H1 (cell line): ENCODE measurements around the gene VENTX. TPM values are rescaled to one million over a fixed set of nuclear protein-coding genes. Genes with fewer than 3 reads are reported as not detected.

ENCODE experiments used
- CTCF ChIA-PET: fragments of 300-600 bp; sonication (Branson Sonifier 250); formaldehyde crosslinking; loops from one replicate; lab custom pipeline; 2021; ENCODE audit not compliant: partially characterized antibody; lab: Charles Lee
- POLR2A ChIA-PET: fragments of 300-600 bp; sonication (Branson Sonifier 250); formaldehyde crosslinking; loops from one replicate; lab custom pipeline; 2021; ENCODE audit warnings: inconsistent platforms; ENCODE audit not compliant: partially characterized antibody; lab: Charles Lee
- DNase-seq, 2 experiments: peaks; one replicate each; pipeline versions ENCODE4 v3.0.0 to v3.0.0-alpha.2; 2010 to 2022; ENCODE audit warnings: low spot score in 2 of 2, low read depth in 1 of 2, mixed read lengths in 1 of 2
- FAIRE-seq: peaks from 2 replicates; lab custom pipeline; 2011; peaks lifted over from hg19 to GRCh38; lab: Jason Lieb, UNC
- H2AFZ ChIP-seq: 2 replicates; pipeline ENCODE4 v1.8.1; 2012; ENCODE audit warnings: low read length, inconsistent platforms
- H2AK5ac ChIP-seq: 2 replicates; pipeline ENCODE4 v1.6.1; 2013; ENCODE audit warnings: low read depth, low read length
- H2BK120ac ChIP-seq: replicated peaks from 2 replicates; pipeline ENCODE3; 2013; ENCODE audit warnings: low read depth, low read length, inconsistent platforms
- H2BK12ac ChIP-seq: 2 replicates; pipeline ENCODE4 v1.6.1; 2013; ENCODE audit warnings: low read depth, low read length
- H2BK15ac ChIP-seq: 2 replicates; pipeline ENCODE4 v1.6.1; 2013; ENCODE audit warnings: low read length
- H2BK20ac ChIP-seq: 2 replicates; pipeline ENCODE4 v1.6.1; 2013; ENCODE audit warnings: low read length
- H2BK5ac ChIP-seq: 2 replicates; pipeline ENCODE4 v1.6.1; 2013; ENCODE audit warnings: low read depth, low read length
- H3K14ac ChIP-seq: 2 replicates; pipeline ENCODE4 v1.6.1; 2013; ENCODE audit warnings: inconsistent platforms; ENCODE audit not compliant: insufficient read length
- H3K18ac ChIP-seq: 2 replicates; pipeline ENCODE4 v1.6.1; 2013; ENCODE audit warnings: low read length; ENCODE audit errors: extremely low read depth
- H3K23ac ChIP-seq: 2 replicates; pipeline ENCODE4 v1.6.1; 2013; ENCODE audit warnings: inconsistent platforms; ENCODE audit not compliant: insufficient read length
- H3K23me2 ChIP-seq: 2 replicates; pipeline ENCODE4 v1.6.1; 2013; ENCODE audit warnings: low read depth, low read length
- H3K27ac ChIP-seq: 2 replicates; pipeline ENCODE4 v1.6.1; 2011; ENCODE audit warnings: low read depth, low read length, inconsistent platforms
- H3K27me3 ChIP-seq, 4 experiments: replicated peaks in 1 of 4; 1 replicate in 1 of 4; 2 replicates in 3 of 4; pipeline versions ENCODE4 v1.6.1 to v1.8.1; 2011 to 2013; ENCODE audit warnings: low read length in 3 of 4, mild to moderate bottlenecking in 3 of 4, inconsistent platforms in 2 of 4, mixed read lengths in 2 of 4, moderate library complexity in 1 of 4; ENCODE audit not compliant: control insufficient read depth in 3 of 4, insufficient read depth in 3 of 4; ENCODE audit errors: extremely low read depth in 1 of 4
- H3K36me3 ChIP-seq, 4 experiments: 2 replicates each; pipeline versions ENCODE4 v1.6.1 to v1.8.1; 2011 to 2013; ENCODE audit warnings: mild to moderate bottlenecking in 4 of 4, low read length in 3 of 4, moderate library complexity in 2 of 4, control low read depth in 1 of 4, inconsistent platforms in 1 of 4; ENCODE audit not compliant: insufficient read depth in 4 of 4, control insufficient read depth in 2 of 4
- H3K4ac ChIP-seq: replicated peaks from 2 replicates; pipeline ENCODE3; 2013; ENCODE audit warnings: low read length, low read depth, mixed read lengths, inconsistent platforms; ENCODE audit not compliant: insufficient read length
- H3K4me1 ChIP-seq, 4 experiments: replicated peaks in 1 of 4; 1 replicate in 1 of 4; 2 replicates in 3 of 4; pipeline versions ENCODE4 v1.6.1 to v1.8.1; 2011 to 2013; ENCODE audit warnings: low read length in 3 of 4, inconsistent platforms in 2 of 4, mixed read lengths in 1 of 4; ENCODE audit not compliant: insufficient read depth in 4 of 4, control insufficient read depth in 3 of 4
- H3K4me2 ChIP-seq, 2 experiments: 2 replicates each; pipeline versions ENCODE4 v1.6.1 to v1.8.1; 2011 to 2013; ENCODE audit warnings: low read depth in 2 of 2, low read length in 2 of 2, control low read depth in 1 of 2, inconsistent platforms in 1 of 2, mild to moderate bottlenecking in 1 of 2; ENCODE audit not compliant: insufficient read depth in 1 of 2
- H3K4me3 ChIP-seq, 4 experiments: fragments of 200-600, 300-600 bp in 1 of 4; sonication (generic), shearing (Covaris generic), sonication (Bioruptor Twin) in 1 of 4; 2 replicates each; pipeline versions ENCODE4 v1.5.1 to v1.8.1; 2011 to 2016; ENCODE audit warnings: low read length in 4 of 4, low read depth in 3 of 4, control low read depth in 2 of 4, inconsistent platforms in 2 of 4, mild to moderate bottlenecking in 2 of 4, mixed read lengths in 1 of 4, moderate library complexity in 1 of 4; ENCODE audit not compliant: insufficient read depth in 2 of 4; ENCODE audit errors: extremely low read depth in 1 of 4
- H3K56ac ChIP-seq: replicated peaks from 2 replicates; pipeline ENCODE3; 2013; ENCODE audit warnings: low read depth, mild to moderate bottlenecking, mixed read lengths, low read length, inconsistent platforms; ENCODE audit not compliant: insufficient read length
- H3K79me1 ChIP-seq: 2 replicates; pipeline ENCODE4 v1.6.1; 2013; ENCODE audit warnings: low read depth, low read length, control low read depth
- H3K79me2 ChIP-seq, 2 experiments: 2 replicates each; pipeline versions ENCODE4 v1.6.1 to v1.8.1; 2012 to 2013; ENCODE audit warnings: low read length in 2 of 2, mild to moderate bottlenecking in 2 of 2, inconsistent platforms in 1 of 2; ENCODE audit not compliant: insufficient read depth in 2 of 2, control insufficient read depth in 1 of 2
- H3K9ac ChIP-seq, 4 experiments: replicated peaks in 1 of 4; 1 replicate in 1 of 4; 2 replicates in 3 of 4; pipeline versions ENCODE4 v1.6.1 to v1.8.1; 2011 to 2013; ENCODE audit warnings: low read depth in 3 of 4, low read length in 3 of 4, control low read depth in 2 of 4, mild to moderate bottlenecking in 2 of 4, moderate library complexity in 2 of 4, inconsistent platforms in 1 of 4; ENCODE audit errors: extremely low read depth in 1 of 4
- H3K9me3 ChIP-seq, 2 experiments: 2 replicates each; pipeline versions ENCODE4 v1.6.1 to v1.8.1; 2012 to 2013; ENCODE audit warnings: mild to moderate bottlenecking in 2 of 2, moderate library complexity in 2 of 2, control low read depth in 1 of 2, inconsistent platforms in 1 of 2, low read depth in 1 of 2, low read length in 1 of 2, mixed read lengths in 1 of 2; ENCODE audit not compliant: insufficient read depth in 2 of 2
- H4K20me1 ChIP-seq, 2 experiments: replicated peaks in 1 of 2; 2 replicates each; pipeline versions ENCODE3 to v1.8.1; 2011 to 2013; ENCODE audit warnings: inconsistent platforms in 2 of 2, low read length in 2 of 2, mild to moderate bottlenecking in 1 of 2; ENCODE audit not compliant: insufficient read depth in 2 of 2, control insufficient read depth in 1 of 2
- H4K5ac ChIP-seq: 2 replicates; pipeline ENCODE4 v1.6.1; 2013; ENCODE audit warnings: low read length, low read depth, mixed read lengths, inconsistent platforms; ENCODE audit not compliant: insufficient read length
- H4K8ac ChIP-seq: 2 replicates; pipeline ENCODE4 v1.8.0; 2013; ENCODE audit warnings: mild to moderate bottlenecking, moderate library complexity, low read length, inconsistent platforms; ENCODE audit not compliant: insufficient read depth; ENCODE audit errors: extremely low read depth
- H4K91ac ChIP-seq: replicated peaks from 2 replicates; pipeline ENCODE3; 2013; ENCODE audit warnings: low read length, mixed read lengths, inconsistent platforms; ENCODE audit not compliant: insufficient read length
- ASH2L ChIP-seq: fragments of 200-600, 300-600 bp; sonication (generic); IDR thresholded peaks from one replicate; pipeline ENCODE4 v1.7.1; 2017; ENCODE audit warnings: low read length
- BACH1 ChIP-seq: IDR thresholded peaks from 2 replicates; pipeline ENCODE4 v1.6.1; 2012; ENCODE audit warnings: low read length, improper control_type of control experiment
- CBX5 ChIP-seq: fragments of 300-800, 300-1000 bp; sonication (generic); IDR thresholded peaks from 2 replicates; pipeline ENCODE4 v1.7.1; 2016; ENCODE audit warnings: antibody characterized with exemption, low read length, low read depth
- CHD1 ChIP-seq: IDR thresholded peaks from 2 replicates; pipeline ENCODE4 v1.6.1; 2012; ENCODE audit warnings: low read depth, low read length, improper control_type of control experiment
- CHD2 ChIP-seq: IDR thresholded peaks from 2 replicates; pipeline ENCODE4 v1.6.1; 2012; ENCODE audit warnings: low read length, improper control_type of control experiment
- EGR1 ChIP-seq: IDR thresholded peaks from 2 replicates; pipeline ENCODE4 v1.6.1; 2011; ENCODE audit warnings: low read depth, low read length, borderline replicate concordance
- EP300 ChIP-seq, 2 experiments: IDR thresholded peaks; 1 replicate in 1 of 2; 2 replicates in 1 of 2; pipeline ENCODE4 v1.6.1; 2011 to 2012; ENCODE audit warnings: low read depth in 2 of 2, low read length in 2 of 2, mild to moderate bottlenecking in 2 of 2, borderline replicate concordance in 1 of 2, inconsistent platforms in 1 of 2, moderate library complexity in 1 of 2
- KDM4A ChIP-seq: IDR thresholded peaks from one replicate; pipeline ENCODE4 v1.7.1; 2012; ENCODE audit warnings: low read depth, mild to moderate bottlenecking, moderate library complexity, low read length, inconsistent platforms; ENCODE audit not compliant: severe bottlenecking
- POU5F1 ChIP-seq: IDR thresholded peaks from 2 replicates; pipeline ENCODE4 v1.6.1; 2011; ENCODE audit warnings: low read depth, mild to moderate bottlenecking, low read length, moderate library complexity
- RBBP5 ChIP-seq: IDR thresholded peaks from 2 replicates; pipeline ENCODE4 v1.7.1; 2012; ENCODE audit warnings: low read depth, mild to moderate bottlenecking, inconsistent platforms, low read length, moderate library complexity, borderline replicate concordance
- RFX5 ChIP-seq: IDR thresholded peaks from 2 replicates; pipeline ENCODE4 v1.6.1; 2011; ENCODE audit warnings: low read depth, low read length, improper control_type of control experiment, borderline replicate concordance
- SIN3A ChIP-seq, 2 experiments: IDR thresholded peaks in 1 of 2; conservative IDR thresholded peaks in 1 of 2; 2 replicates each; pipeline ENCODE4 v1.6.1; 2011 to 2012; ENCODE audit warnings: low read length in 2 of 2, improper control_type of control experiment in 1 of 2, low read depth in 1 of 2, mild to moderate bottlenecking in 1 of 2
- TAF1 ChIP-seq: IDR thresholded peaks from 2 replicates; pipeline ENCODE4 v1.6.1; 2011; ENCODE audit warnings: mild to moderate bottlenecking, low read depth, low read length
- TAF7 ChIP-seq: optimal IDR thresholded peaks from 2 replicates; pipeline ENCODE3; 2011; ENCODE audit warnings: low read depth, mild to moderate bottlenecking, inconsistent platforms, low read length, moderate library complexity, borderline replicate concordance
- WGBS, 2 experiments: shearing (Covaris generic) in 1 of 2; methylation state at CpG; one replicate each; pipeline versions ENCODE4 v1.1.6 to v1.1.7; 2013 to 2015; ENCODE audit warnings: low lambda C conversion rate in 2 of 2, mixed read lengths in 2 of 2, inconsistent platforms in 1 of 2, low coverage in 1 of 2, missing lambda C conversion rate in 1 of 2; ENCODE audit not compliant: insufficient replicate concordance in 2 of 2, insufficient coverage in 1 of 2, insufficient read length in 1 of 2; ENCODE audit errors: extremely low coverage in 1 of 2, missing lambda C conversion rate in 1 of 2; 5-methylcytosine and 5-hydroxymethylcytosine counted together
- polyA plus RNA-seq, 7 experiments: library from polyadenylated mRNA; depleted of rRNA in 3 of 7; stranded (reverse) in 5 of 7; unstranded in 2 of 7; fragments of >200 nt in 5 of 7; fragments of 200-250 nt in 2 of 7; gene quantifications; 1 replicate in 5 of 7; 2 replicates in 1 of 7; 4 replicates in 1 of 7; pipeline versions ENCODE4 v1.2.1 to v1.2.3, GENCODE V29; 2011 to 2013; ENCODE audit warnings: missing spikeins in 2 of 7, mixed read lengths in 2 of 7
- total RNA-seq: library from RNA; stranded (reverse); fragmentation: NEBNext Ultra II Directional; extraction: Animal tissue kit (Norgen Biotek cat#: 25700); gene quantifications from 2 replicates; pipeline ENCODE4 v1.2.1, GENCODE V29; 2021

The VENTX gene
- total and polyA plus RNA-seq, 2 of the 8 experiments (the other 6 are each of a cell fraction or from before 2014, with no cell fraction given) = 5.6 TPM

- Histone ChIP-seq H2AFZ (no peak overlapping the region), H3K23ac (no peak overlapping the region), H3K4me2 (no peak overlapping the region), H2BK12ac (no peak overlapping the region), H3K27me3 (no peaks in the 10 kb centered on the region; a peak in 1 of 7 replicates), H3K9me3 (no peaks in the 10 kb centered on the region; a peak in 1 of 4 replicates), H3K4ac (no peak overlapping the region), H2AK5ac (no peak overlapping the region), H3K79me2 (no peaks in the 10 kb centered on the region), H4K5ac (no peak overlapping the region), H3K4me3 (no peak overlapping the region), H3K9ac (no peak overlapping the region; a peak in 1 of 7 replicates), H2BK5ac (no peak overlapping the region), H3K36me3 (peaks cover 0 to 6% (median 0%) of the 10 kb centered on the region in 4 experiments; a peak in 3 of 8 replicates), H4K8ac (no peak overlapping the region), H3K4me1 (no peaks in the 10 kb centered on the region), H2BK15ac (no peak overlapping the region), H2BK20ac (no peak overlapping the region), H3K14ac (no peak overlapping the region), H4K20me1 (peaks cover 2 to 11% of the 10 kb centered on the region in 2 experiments), H3K18ac (no peak overlapping the region), H3K56ac (no peak overlapping the region), H4K91ac (no peak overlapping the region), H3K79me1 (no peaks in the 10 kb centered on the region), H2BK120ac (no peak overlapping the region), H3K23me2 (peaks cover 7% of the 10 kb centered on the region), H3K27ac (no peak overlapping the region)
- POLR2A ChIA-PET = interaction anchor here (1.2 to 2.6 kb wide), 3 partner anchors 10 to 56 kb away, joined by 3 to 11 read pairs (median 4); no protein-coding TSS in a partner anchor
- FAIRE-seq (no peak), DNase-seq (no peak)
- CTCF ChIA-PET = interaction anchor here (0.7 to 2.6 kb wide), 4 partner anchors 10 to 307 kb away, joined by 3 to 8 read pairs (median 6); no protein-coding TSS in a partner anchor
- WGBS, 2 experiments = 96% methylated on average over 26 of the region's 36 CpGs; no CpG with 5 or more reads in 1 of the 2 experiments
- TF ChIP-seq RFX5 (no peak), ASH2L (no peak), CBX5 (no peak), TAF1 (no peak), EGR1 (no peak), CHD2 (no peak), BACH1 (no peak), CHD1 (no peak), POU5F1 (no peak), TAF7 (no peak), KDM4A (no peak), RBBP5 (no peak), EP300 (IDR thresholded peaks at IDR 0.05; ENCODE audit: borderline replicate concordance in 1 of 2, low read depth in 2 of 2, low read length in 2 of 2) (no peak), SIN3A (conservative IDR thresholded peaks at IDR 0.05 in 1 of 2, IDR thresholded peaks at IDR 0.05 in 1 of 2; ENCODE audit: low read depth in 1 of 2, low read length in 2 of 2) (no peak)
These were observed 30.5 kb upstream of the VENTX start for GRCh38 chr10:133207041-133207600.
